RWPE2 (cell line): ENCODE results near the gene IRGQ.
"Not testable (repeated sequence)": the region's sequence is repeated elsewhere in the genome, so short reads cannot be mapped to it uniquely, and the experiment has no call there.

ENCODE experiments used
- ATAC-seq: fragments of 200-7000 bp; cut with Tn5 transposase; 3 replicates; pipeline ENCODE4 v1.9.1; 2021; ENCODE audit warnings: low read depth
- DNase-seq: peaks from one replicate; pipeline ENCODE4 v3.0.0-alpha.2; 2020; ENCODE audit warnings: low spot score
- H3K27ac ChIP-seq: fragments of 450-650 bp; 2 replicates; pipeline ENCODE4 v1.5.1; 2017; ENCODE audit warnings: mild to moderate bottlenecking; ENCODE audit not compliant: poor library complexity, severe bottlenecking
- H3K27me3 ChIP-seq: fragments of 250-450 bp; sonication (Bioruptor Pico); 2 replicates; pipeline ENCODE4 v1.5.1; 2021; ENCODE audit warnings: mild to moderate bottlenecking, moderate library complexity; ENCODE audit not compliant: insufficient read depth, poor library complexity, severe bottlenecking
- H3K36me3 ChIP-seq: fragments of 250-450 bp; sonication (Bioruptor Pico); 2 replicates; pipeline ENCODE4 v1.5.1; 2020; ENCODE audit warnings: low read depth, mild to moderate bottlenecking, moderate library complexity
- H3K4me1 ChIP-seq: fragments of 250-450 bp; sonication (Bioruptor Pico); 2 replicates; pipeline ENCODE4 v1.5.1; 2021; ENCODE audit warnings: mild to moderate bottlenecking, moderate library complexity; ENCODE audit not compliant: insufficient read depth, poor library complexity, severe bottlenecking
- H3K4me3 ChIP-seq: fragments of 250-450 bp; sonication (Bioruptor Pico); 2 replicates; pipeline ENCODE4 v1.5.1; 2021; ENCODE audit warnings: mild to moderate bottlenecking, moderate library complexity; ENCODE audit not compliant: severe bottlenecking
- H3K9me3 ChIP-seq: fragments of 250-450 bp; sonication (Bioruptor Pico); 2 replicates; pipeline ENCODE4 v1.5.1; 2021; ENCODE audit warnings: mild to moderate bottlenecking, moderate library complexity; ENCODE audit not compliant: severe bottlenecking
- CTCF ChIP-seq: fragments of 450-650 bp; IDR thresholded peaks from one replicate; pipeline ENCODE4 v1.5.1; 2017; ENCODE audit warnings: mild to moderate bottlenecking, moderate library complexity; ENCODE audit not compliant: poor library complexity, severe bottlenecking

IRGQ gene

GRCh38 chr19:43607238-43608205 is 11.6 kb upstream of the IRGQ start:
- Histone ChIP-seq H3K27me3 (no peaks in the 10 kb centered on the region), H3K9me3 (no peaks in the 10 kb centered on the region), H3K27ac (peak overlapping the region; percentile 39), H3K4me1 (peaks cover 9% of the 10 kb centered on the region), H3K36me3 (peaks cover 4% of the 10 kb centered on the region; the same call in 1 of the 2 replicates), H3K4me3 (no peak overlapping the region)
- ATAC-seq (no peak), DNase-seq (no peak)
- no peak for TF ChIP-seq CTCF

- TF ChIP-seq CTCF: no peak
- Histone ChIP-seq H3K4me3 (no peak overlapping the region), H3K36me3 (no peaks in the 10 kb centered on the region; the same call in 1 of the 2 replicates), H3K4me1 (peaks cover 9% of the 10 kb centered on the region), H3K27me3 (no peaks in the 10 kb centered on the region), H3K9me3 (no peaks in the 10 kb centered on the region), H3K27ac (peak overlapping the region; percentile 39)
- ATAC-seq (peak; percentile 76), DNase-seq (no peak)
Observed at GRCh38 chr19:43606569-43607229, 10.8 kb upstream of the IRGQ start.

DNA sequence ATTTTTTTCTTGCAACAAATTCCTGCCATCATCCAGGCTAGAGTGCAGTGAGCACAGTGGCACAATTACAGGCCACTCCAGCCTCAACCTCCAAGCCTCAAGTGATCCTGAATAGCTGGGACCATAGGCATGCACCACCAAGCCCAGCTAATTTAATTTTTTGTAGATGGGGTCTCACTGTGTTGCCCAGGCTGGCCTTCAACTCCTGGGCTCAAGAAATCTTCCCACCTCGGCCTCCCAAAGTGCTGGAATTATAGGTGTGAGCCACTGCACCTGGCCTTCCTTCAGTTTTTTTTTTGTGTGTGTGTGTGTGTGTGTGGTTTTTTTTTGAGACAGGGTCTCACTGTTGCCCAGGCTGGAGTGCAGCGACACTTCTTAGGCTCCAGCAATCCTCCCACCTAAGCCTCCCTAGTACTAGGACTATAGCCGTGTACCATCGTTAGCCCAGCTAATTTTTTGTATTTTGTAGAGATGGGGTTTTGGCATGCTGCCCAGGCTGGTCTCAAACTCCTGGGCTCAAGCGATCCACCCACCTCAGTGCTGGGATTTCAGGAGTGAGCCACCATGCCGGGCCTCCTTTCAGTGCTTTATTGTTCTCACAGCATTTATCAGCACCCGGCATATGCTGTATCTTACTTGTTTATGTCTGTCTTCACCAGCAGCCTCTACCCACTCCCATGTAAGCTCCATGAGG is 10.1 kb upstream of the IRGQ start:
- H3K4me1 ChIP-seq: peaks cover 9% of the 10 kb centered on the region
- H3K4me3 ChIP-seq: no peak overlapping the region
- peak overlapping the region; percentile 39 for H3K27ac ChIP-seq
- no peaks in the 10 kb centered on the region for H3K27me3 ChIP-seq
- DNase-seq (no peak), ATAC-seq (no peak)
- TF ChIP-seq CTCF: no peak
- no peaks in the 10 kb centered on the region for H3K9me3 ChIP-seq
- no peaks in the 10 kb centered on the region; the same call in 1 of the 2 replicates for H3K36me3 ChIP-seq

DNA sequence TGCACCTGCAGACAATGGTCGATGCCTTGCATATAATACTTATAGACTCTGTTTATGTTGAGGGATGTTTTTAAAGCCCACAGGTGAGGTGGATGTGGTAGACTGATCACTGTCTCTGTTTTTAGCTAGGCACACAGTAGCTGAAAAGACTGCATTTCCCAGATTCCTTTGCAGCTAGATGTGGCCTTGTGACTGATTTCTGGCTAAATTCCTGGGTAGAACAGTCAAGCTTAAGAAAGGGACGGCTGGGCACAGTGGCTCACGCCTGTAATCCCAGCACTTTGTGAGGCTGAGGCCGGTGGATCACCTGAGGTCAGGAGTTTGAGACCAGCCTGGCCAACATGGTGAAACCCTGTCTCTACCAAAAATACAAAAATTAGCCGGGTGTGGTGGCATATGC is 4.4 kb upstream of the IRGQ start:
- not testable (repeated sequence) for H3K4me1 ChIP-seq, ATAC-seq, DNase-seq, H3K27ac ChIP-seq, H3K4me3 ChIP-seq, H3K27me3 ChIP-seq, H3K36me3 ChIP-seq, H3K9me3 ChIP-seq

- peak; percentile 6 for TF ChIP-seq CTCF
- Histone ChIP-seq H3K27me3 (no peaks in the 10 kb centered on the region), H3K4me3 (no peak overlapping the region), H3K27ac (no peak overlapping the region), H3K36me3 (no peaks in the 10 kb centered on the region; the same call in 1 of the 2 replicates), H3K4me1 (no peaks in the 10 kb centered on the region), H3K9me3 (no peaks in the 10 kb centered on the region)
- DNase-seq (no peak), ATAC-seq (no peak)
Observed at GRCh38 chr19:43599635-43600295, 3.8 kb upstream of the IRGQ start.
